Gastroesophageal sphincter (tissue), 3 donors: ENCODE data around the gene MAP3K14.

Experiments used
- EP300 ChIP-seq: sonication (generic); formaldehyde crosslinking; IDR thresholded peaks from one replicate; pipeline ENCODE4 v1.6.1; 2017; ENCODE audit warnings: antibody characterized with exemption, mild to moderate bottlenecking
- POLR2A ChIP-seq, 2 donors: fragments of 450-650 bp; IDR thresholded peaks; one replicate each; pipeline ENCODE4 v1.6.1; 2017; ENCODE audit warnings: antibody characterized with exemption in 2 of 2, mild to moderate bottlenecking in 2 of 2, moderate library complexity in 1 of 2
- POLR2AphosphoS5 ChIP-seq: sonication (generic); formaldehyde crosslinking; IDR thresholded peaks from one replicate; pipeline ENCODE4 v1.6.1; 2017; ENCODE audit warnings: antibody characterized with exemption
- TF ChIP-seq, protein P1 (sequence below), 4 experiments: fragments of 200-600 bp in 2 of 4; fragments of 450-650 bp in 2 of 4; sonication (generic) in 1 of 4; IDR thresholded peaks; one replicate each; pipeline ENCODE4 v1.5.1; 2017 to 2019; ENCODE audit warnings: antibody characterized with exemption in 4 of 4, mild to moderate bottlenecking in 2 of 4, moderate library complexity in 2 of 4

GRCh38 chr17:45265821-45266220 lies 51.0 kb downstream of the MAP3K14 start:
- no peak for TF ChIP-seq POLR2A (IDR thresholded peaks at IDR 0.05)
- TF ChIP-seq, protein P1, sequence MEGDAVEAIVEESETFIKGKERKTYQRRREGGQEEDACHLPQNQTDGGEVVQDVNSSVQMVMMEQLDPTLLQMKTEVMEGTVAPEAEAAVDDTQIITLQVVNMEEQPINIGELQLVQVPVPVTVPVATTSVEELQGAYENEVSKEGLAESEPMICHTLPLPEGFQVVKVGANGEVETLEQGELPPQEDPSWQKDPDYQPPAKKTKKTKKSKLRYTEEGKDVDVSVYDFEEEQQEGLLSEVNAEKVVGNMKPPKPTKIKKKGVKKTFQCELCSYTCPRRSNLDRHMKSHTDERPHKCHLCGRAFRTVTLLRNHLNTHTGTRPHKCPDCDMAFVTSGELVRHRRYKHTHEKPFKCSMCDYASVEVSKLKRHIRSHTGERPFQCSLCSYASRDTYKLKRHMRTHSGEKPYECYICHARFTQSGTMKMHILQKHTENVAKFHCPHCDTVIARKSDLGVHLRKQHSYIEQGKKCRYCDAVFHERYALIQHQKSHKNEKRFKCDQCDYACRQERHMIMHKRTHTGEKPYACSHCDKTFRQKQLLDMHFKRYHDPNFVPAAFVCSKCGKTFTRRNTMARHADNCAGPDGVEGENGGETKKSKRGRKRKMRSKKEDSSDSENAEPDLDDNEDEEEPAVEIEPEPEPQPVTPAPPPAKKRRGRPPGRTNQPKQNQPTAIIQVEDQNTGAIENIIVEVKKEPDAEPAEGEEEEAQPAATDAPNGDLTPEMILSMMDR (IDR thresholded peaks at IDR 0.05): no peak
- no peak for TF ChIP-seq EP300
- no peak for TF ChIP-seq POLR2AphosphoS5
